T-helper 1 cell (primary cell): ENCODE measurements around the gene DSCAML1.

ENCODE experiments used
- DNase-seq, 5 donors: peaks; one replicate each; pipeline ENCODE4 v3.0.0-alpha.2; 2012 to 2020

The DSCAML1 gene

DNA sequence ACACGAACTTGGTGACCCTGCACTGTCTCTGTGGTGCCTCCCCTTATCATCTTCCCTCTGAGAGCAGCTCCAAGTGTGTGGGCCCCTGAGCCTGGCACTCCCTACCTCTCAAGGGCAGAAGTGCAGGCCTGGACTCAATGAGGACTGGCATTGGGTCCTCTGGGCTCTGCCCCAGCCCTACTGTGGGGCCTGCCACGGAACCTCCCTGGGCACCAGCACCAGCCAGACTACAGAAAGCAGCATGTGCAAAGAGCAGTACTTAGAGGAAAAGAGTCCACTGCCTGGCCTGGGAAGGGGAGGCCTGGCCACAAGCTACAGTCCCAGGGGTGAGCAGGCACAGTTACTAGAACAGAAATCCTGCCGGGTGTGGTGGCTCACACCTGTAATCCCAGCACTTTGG, 222.5 kb downstream of the DSCAML1 start:
- DNase-seq = no peak

DNA sequence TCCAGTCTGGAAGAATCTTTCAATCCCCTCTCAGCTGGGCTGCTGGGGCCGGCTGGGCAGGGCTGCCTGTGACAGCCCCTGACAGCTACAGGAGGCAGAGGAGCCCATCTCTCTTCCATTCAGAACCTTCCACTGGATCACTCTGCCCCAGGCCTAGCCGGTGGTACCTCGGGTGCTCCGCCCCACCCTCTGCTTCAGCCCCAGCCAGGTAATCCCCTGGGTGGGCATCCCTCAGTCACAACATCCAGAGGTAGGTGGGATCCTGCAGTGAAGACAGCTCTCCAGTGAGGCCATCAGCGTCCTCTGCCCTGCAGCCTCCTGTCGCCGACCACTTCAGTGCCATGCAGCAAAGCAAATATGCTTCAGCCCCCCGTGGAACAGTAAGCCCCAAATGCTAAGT, 223.7 kb downstream of the DSCAML1 start:
- DNase-seq = no peak

DNA sequence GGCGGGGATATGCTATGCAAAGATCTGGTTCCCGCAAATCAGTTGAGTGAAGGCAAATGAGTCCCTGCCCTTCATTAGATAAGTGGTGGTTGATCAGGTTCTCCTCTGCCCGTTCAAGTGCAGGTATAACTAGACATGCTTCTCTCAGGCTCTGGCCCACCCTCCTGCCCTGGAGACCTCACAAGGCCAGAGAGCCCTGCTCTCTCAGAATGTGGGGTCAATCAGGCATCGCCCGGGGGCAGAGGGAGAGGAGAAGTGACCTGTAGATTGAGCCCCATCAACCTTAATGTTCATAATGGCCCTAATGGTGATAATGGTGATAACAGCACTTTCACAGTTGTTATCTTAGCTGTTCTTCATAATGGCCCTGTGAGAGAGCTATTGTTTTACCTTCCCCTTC, 224.3 kb downstream of the DSCAML1 start:
- no peak for DNase-seq

DNA sequence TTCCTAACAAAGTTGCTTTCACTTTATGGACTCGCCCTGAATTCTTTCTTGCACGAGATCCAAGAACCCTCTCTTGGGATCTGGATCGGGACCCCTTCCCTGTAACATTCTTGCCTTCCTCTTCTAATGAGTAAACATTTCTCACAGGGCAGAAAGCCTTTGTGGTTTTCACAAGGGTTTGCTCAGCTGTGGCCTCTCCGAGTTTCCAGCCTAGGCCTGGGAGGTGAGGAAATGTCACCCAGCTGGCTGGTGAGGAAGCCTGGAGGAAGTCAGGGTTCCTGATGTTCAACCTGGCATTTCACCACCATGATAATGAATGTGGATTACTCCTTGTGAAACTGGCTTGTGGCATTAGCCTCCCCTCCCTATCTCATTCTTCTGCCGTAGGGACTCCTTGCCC, 224.9 kb downstream of the DSCAML1 start:
- DNase-seq = no peak

DNA sequence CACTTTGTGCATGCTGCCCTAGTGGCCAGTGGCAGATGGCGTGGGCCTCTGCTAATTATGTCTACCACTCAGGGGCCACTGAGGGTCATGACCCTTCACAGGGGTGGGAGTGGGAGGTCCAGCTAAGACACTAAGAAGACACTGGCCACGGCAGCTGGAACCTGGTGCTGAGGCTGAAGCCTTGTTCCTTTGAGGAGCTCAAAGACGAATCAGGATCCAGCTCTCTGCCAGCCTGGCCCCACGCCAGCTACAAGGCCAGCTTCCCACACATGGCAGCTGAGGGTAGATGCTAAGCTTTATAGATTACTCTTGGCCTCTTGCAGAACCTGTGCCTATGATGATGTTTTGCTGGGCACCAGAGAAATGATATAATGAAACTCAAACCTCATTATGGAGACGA, 226.3 kb downstream of the DSCAML1 start:
- DNase-seq = no peak

DNA sequence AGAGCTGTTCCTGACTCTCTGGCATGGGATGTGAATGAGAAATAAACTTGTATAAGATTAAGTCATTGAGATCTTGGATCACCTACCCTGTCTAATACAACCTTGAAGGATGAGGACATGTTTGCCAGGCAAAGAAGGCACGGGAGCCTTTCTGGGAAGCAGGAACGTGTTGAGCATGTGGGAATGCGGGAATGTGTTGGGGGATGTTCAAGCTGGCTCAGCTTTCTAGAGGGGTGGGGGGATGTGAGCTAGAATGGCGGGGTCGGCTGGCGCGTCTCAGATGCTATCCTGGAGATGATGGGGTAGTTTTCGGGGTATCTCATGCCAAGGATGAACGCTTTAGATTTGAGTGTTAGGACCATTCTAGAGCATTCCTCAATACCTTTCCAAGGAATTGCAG, 227.1 kb downstream of the DSCAML1 start:
- no peak for DNase-seq

DNA sequence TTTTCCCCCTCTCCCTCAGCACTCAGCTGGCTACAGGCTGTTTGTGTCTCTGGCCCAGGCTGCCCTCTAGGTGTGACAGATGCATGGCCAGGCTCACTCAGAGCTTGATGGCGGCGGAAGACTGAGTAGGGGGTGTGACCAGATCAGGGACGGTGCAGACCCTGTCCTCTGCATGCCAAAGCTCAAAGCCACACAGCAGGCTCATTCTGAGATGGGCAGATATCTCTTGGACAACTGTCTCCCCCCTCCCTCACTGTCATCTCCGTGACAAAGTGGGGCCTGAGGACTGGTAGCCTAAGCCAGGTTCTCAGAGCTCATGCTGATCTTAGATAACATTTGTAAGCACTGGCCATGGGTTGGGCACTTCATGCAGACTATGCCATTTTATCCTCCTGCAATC, 231.3 kb downstream of the DSCAML1 start:
- DNase-seq = no peak

DNA sequence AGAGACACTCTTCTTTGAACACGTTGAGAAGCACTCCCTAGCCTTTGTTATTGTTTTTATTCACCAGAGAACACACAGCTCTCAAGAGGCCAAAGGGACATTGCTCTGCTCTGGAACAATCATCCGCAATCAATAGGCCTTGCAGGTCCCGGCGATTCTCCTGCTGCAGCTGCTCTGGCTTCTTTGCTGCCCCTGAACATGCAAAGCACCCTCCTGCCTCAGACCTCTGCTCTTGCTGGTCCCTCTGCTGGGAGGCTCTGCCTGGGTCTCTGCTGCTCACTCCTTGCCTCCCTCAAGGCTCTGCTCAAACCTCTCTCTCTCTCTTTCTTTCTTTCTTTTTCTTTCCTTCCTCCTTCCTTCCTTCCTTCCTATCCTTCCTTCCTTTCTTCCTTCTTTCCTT, 232.7 kb downstream of the DSCAML1 start:
- DNase-seq = no peak

DNA sequence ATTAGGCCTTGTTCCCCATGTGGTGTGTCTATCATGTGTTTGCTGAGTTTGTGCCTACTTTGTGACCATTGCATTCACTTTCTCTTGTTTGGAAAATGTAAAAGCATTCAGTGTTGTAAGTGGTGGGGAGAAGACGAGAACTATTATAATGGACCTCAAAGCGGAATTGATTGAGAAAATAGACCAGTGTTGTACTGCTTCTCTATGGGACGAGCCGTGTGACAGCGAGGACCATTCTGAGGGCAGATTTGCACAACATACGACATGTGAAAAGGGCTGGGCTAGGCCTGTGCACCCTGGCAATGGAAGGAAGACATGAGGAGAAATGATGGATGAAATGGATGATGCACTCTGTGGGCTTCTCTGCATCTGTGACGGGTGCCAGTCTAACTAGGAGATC, 233.5 kb downstream of the DSCAML1 start:
- no peak for DNase-seq

DNA sequence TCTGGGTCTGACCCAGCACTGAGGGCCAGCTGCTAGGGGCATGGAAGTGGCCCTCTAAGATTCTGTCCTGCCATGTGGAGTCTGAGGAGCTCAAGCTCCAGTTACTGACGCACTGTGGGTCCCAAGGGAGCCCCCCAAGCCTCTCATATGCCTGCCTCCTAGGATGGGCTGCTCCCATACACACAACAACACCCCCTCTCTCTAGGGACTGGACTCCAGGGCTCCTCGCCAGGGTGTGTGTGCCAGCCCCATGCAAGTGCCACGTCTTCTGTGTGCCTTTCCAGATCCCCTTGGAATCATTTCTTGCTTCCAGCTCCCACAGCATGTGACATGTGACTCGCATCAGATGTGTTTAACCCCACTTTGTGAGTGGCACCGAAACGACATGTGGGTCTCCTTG, 234.9 kb downstream of the DSCAML1 start:
- DNase-seq = no peak

DNA sequence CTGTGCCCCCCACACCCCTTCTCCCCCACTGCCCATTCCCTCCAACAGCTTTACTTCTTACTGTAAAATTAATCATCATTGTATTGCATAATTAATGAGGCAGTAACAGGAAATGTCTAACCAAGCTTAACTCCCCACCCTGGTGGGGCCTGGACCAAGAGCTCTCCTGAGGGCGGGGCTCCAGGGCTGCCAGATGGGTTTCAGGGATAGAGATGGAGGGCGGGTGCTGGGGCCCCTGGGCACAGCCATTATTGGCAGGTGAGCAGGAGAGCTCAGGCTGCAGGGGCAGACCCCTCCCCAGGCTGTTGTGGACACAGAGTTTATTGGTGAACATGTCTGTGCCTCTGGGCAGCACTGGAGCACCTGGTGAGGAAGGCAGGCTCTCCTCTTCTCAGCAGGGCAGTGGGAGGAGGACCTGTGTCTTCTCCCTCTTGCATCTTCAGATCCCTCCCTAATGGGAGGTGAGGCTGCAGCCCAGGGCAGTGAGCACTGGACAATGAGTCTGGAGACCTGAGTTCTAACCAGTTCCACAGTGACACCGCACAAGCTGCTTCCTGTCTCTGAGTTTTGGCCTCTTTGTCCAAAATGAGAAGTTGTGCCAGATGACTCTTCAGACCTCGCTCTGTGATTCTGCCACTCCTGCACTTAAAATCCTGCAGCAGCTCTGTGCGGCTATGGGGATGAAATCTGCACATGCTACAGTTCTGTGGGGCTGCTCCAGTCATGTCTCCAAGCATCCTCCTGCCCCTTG, 236.1 kb downstream of the DSCAML1 start:
- no peak for DNase-seq

DNA sequence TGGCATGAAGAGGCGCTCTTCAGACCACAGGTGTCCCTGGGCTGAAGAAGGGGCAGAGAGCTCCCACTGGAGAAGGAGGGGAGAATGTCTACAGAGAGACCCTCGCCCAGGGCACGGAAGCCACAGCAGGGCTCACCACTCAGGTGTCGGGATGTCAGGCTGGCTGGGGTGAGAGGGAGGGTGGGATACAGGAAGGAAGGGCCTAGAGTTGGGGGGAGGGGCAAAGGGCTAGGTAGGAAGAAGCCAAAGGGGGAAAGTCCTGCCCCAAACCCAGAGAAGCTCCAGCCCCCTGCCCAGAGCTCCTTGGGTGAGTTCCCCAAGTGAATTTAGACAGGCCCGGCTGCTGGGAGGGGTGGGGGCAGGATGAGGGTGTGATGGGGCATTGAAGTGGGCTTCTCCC, 237.3 kb downstream of the DSCAML1 start:
- no peak for DNase-seq

DNA sequence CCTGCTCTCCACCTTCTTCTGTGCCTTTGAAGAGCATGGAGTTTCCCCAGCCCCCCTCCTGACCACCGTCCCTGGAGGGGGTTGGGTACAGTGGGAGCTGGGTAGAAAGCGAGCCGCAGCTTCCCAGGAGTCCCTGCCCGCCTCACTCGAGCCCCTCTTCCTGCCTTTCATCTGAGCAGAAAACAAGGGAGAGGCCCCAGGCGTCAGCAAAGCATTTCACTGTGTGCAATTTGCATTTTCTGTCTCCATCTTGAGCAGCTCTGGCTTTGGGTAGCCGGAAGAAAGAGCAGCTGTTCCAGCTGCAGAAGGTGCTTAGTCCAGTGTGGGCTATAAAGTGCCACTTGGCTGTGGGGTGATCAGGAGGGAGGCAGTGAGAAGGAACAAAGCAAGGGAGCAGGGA, 239.7 kb downstream of the DSCAML1 start:
- no peak for DNase-seq

DNA sequence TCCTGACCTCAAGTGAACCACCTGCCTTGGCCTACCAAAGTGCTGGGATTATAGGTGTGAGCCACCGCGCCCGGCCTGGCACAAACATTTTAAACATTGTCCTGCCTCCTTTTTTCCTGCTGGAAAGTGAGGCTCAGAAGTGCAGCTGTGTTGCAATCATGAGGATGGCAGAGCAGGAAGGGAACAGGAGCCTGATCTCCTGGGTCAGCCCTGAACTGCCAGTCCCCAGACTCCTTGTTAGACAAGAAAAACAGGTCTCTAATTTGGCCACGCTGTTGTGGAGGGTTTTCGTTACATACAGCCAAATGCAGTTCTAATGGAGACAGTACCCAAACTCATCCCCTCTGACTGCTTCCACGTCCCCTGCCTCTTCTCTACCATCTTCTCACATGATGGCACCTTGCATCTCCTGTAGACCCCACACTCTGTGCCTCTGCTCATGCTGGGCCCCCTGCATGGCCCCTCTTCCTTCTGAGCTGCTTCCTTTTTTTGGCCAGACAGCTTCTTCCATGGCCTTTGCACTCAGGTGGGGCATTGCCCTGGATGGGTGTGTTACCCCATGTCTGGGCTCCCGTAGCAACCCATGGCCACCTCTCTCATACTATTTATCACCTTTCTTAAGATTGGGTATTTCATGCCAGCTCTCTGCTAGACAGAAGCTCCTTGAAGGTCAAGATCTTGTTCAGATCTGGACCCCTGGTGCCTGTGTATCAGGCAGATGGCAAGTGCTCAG, 242.2 kb downstream of the DSCAML1 start:
- no peak for DNase-seq

DNA sequence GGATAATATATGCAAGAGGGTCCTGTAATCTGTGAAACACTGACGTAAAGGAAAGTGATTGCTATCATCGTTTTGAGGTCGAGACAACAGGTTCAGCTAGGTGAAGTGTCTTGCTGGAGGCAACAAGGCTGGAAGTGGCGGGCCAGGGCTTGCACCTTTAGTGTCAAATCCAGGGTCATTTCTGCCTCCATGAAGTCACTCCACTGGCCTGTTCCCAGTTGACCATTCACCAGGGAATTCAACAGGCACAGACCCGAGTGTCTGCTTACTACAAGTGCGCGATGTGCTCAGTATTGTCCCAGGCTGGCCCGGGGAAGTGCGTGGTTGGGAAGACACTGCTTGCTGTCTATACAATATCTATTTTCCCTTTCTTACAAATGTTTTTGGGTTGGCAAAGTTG, 244.4 kb downstream of the DSCAML1 start:
- no peak for DNase-seq

DNA sequence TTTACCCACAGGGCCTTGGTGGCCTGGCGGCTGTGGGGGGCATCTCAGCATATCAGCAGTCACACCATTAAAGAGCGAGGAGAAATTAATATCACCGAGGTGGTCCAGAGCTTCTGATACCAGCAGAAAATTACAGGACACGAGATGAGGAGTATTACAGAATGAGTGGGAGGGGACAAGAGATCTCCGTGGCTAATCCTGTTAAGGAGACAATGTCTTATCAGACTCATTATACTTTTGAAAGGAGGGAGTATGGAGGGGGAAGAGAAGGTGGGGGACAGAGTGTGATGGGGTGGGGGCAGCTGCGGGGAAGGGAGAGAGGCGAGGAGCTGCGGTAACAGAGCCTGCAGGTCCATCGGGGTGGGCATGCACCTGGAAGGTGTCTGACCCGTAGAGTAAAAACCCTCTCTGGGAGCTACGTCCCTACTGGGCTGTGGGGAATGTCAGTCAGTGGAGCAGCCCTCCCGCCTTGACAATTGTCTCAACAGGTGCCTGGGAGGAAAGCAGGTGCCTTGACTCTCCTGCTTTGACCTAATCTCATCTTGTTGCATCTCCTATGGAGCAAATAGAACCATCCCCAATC, 245.2 kb downstream of the DSCAML1 start:
- DNase-seq = no peak

DNA sequence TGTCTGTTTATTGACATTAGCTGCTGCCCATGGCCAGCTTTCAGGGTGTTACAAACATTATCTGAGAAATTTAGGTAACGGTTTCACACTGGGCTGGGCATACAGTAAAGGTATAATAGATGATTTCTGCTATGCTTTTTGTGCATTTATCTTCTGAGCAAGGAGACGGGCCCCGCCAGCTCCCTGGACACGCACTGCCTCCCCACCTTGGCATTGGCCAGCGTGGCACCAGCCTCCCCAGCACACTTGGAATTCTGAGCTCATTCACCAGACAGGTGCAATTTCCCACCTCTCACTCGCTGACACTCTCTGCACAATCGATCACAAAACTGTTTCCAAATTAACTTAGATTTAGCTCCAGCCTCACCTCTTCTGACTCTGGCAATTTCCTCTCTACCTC, 246.6 kb downstream of the DSCAML1 start:
- no peak for DNase-seq

DNA sequence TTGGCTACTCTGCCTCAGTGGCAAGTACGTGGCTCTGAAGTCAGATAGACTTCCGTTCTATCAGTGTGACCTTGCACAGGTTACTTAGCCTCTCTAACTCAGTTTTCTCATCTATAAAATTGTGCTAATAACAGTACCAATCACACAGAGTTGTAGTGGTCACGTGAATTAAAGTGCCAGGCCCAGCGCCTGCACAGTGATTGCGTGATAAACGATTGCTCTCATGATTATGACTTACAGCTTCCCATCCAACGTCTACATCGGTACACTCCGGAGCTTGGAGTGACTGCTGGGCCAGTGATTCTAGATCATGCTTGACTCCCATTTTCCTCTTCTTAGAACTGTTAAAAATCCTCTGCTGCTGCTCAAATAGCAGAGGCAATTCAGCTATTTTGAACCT, 247.6 kb downstream of the DSCAML1 start:
- DNase-seq = no peak

DNA sequence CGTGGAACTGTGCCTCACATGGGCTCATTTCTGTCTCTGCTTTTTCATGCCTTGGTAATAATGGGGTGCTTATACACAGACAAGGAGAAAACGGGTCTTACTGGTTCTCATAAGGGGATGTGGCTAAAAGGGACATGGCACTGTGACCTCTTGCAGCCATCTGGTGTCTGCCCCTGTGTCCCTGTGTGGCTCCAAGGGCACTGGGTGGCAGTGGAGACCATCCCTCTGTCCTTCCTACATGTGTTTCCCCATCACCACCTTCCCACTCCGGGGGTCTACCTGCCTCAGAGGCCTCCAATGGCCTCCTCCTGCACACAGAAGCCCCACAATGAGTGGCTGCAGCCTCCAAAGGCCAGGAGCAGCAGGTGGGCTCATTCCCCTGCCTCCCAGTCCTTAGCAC, 248.1 kb downstream of the DSCAML1 start:
- DNase-seq = no peak

DNA sequence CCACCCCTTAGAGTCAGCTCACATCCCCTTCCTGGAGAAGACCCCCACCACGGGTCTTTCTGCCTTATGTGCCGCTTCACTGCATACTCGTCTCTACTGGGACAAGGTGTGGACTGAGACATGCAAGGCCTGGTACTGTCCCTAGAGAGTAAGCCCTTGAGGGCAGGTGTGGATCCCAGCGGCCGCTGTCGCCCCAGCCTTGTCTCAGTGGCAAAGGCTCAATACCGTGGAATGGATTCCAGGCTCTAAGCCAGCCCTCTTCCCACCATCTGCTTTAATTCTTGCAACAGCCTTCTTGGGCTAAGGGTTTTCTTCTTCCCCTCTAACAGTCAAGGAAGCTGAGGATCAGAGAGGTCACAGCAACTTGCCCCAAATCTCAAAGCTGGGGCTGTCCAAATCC, 249.1 kb downstream of the DSCAML1 start:
- no peak for DNase-seq

DNA sequence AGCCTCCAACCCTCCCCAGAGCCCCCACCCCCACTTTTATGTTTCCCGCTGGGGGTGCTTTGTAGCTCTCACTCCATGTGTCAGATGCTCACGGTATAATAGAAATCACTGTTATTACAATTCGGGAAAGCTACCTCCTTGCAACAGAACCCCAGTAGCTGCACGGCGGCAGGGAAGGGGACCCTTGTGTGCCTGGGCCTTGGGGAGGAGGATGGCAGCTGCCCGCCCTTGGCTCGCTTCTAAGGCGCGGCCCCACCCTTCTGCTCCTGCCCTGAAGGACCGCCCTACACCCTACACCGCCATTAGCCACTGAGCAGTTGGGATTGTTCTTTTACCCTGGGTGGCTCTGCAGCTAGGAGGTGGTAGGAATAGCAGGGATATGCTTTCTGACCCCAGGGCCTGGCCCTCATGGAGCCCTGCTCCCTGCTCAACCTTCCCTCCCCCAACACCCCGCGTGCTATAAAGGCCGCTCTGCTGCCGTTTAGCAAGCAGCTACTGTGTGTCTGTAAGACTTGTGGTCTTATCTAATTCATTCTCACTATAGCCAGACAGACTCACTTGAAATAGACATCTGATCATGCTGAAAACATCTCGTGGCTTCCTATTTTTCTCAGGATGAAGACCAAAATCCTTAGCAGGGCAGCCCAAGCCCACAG, 249.7 kb downstream of the DSCAML1 start:
- DNase-seq = no peak

DNA sequence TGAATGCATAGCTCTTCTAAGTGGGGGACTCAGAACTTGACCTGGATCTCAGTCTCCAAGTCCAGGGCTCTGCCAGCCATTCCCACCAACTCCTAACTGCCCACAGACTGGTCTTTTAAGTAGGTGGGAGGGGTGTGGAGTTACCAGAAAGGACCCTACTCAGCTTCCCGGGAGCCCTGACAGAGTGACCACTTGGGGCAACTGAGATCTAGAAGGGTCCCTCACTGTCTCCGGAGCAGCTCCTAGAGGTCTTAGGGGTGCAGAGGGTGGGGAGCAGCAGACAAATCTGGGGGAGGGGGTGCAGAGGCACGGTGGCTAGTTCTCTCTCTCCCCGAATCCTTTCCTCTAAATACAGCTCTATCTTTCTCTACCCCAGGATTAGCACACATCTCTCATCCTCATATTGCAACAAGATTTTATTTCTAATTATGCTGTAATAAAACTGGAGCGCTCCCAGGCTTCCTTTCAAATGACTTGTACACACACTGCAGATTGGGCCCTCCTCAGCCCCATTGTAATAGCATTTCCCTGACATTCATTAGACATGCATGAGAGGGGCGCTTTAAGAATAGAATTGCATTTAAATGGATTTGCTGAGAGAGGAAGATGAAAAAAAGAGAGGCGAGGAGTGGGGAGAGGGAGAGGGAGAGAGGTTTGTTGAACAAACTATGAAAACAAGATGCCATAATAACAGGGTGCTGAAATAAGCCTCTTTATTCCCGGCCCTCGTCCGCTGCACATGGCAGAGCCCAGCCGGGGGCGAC, 250.4 kb downstream of the DSCAML1 start:
- DNase-seq = no peak

DNA sequence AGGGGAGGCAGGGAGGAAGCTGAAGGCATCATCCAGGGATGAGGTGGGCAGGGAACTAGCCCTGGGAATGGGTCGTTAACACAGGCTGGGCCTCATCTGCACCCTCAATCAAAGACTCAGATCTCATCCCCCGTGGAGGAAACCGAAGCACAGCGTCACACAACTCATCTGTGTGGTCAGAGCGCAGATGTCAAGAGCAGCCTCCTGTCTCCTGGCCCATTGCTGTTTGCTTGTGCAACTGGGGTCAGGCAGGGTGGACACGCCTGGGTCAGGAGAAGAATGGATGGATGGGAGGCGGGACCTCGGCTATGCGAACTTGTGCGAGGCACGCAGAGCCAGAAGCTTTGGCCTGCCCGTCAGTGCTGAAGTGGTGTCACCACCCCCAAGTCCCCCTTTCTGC, 251.3 kb downstream of the DSCAML1 start:
- no peak for DNase-seq
